DND-41 (cell line): ENCODE results near the gene TLR5.
A peak's percentile ranks its signal among the peaks of the same experiment; 100 is the strongest.

Source experiments
- ATAC-seq: fragments of 200-7000 bp; cut with Tn5 transposase; 3 replicates; pipeline ENCODE4 v1.9.1; 2021; ENCODE audit warnings: low read depth; ENCODE audit not compliant: insufficient read depth
- DNase-seq: peaks from one replicate; pipeline ENCODE4 v3.0.0-alpha.2; 2020
- H2AFZ ChIP-seq: 2 replicates; pipeline ENCODE4 v1.6.0; 2012; ENCODE audit warnings: low read depth, low read length
- H3K27ac ChIP-seq: 2 replicates; pipeline ENCODE4 v1.5.1; 2012; ENCODE audit warnings: low read length, inconsistent platforms
- H3K27me3 ChIP-seq: fragments of 200-600 bp; sonication (generic); 2 replicates; pipeline ENCODE4 v1.6.0; 2012; ENCODE audit warnings: low read length, mild to moderate bottlenecking, inconsistent platforms; ENCODE audit not compliant: insufficient read depth, poor library complexity
- H3K36me3 ChIP-seq: 2 replicates; pipeline ENCODE4 v1.5.1; 2012; ENCODE audit warnings: low read length, inconsistent platforms; ENCODE audit not compliant: insufficient read depth
- H3K4me1 ChIP-seq: 2 replicates; pipeline ENCODE4 v1.5.1; 2012; ENCODE audit warnings: mild to moderate bottlenecking, low read length; ENCODE audit not compliant: insufficient read depth
- H3K4me2 ChIP-seq: 2 replicates; pipeline ENCODE4 v1.6.0; 2012; ENCODE audit warnings: mild to moderate bottlenecking, moderate library complexity, low read length, inconsistent platforms; ENCODE audit not compliant: insufficient read depth
- H3K4me3 ChIP-seq, 2 experiments: fragments of 200-600 bp in 1 of 2; shearing (Covaris generic) in 1 of 2; 2 replicates each; pipeline ENCODE4 v1.5.1; 2012 to 2016; ENCODE audit warnings: inconsistent platforms in 2 of 2, low read length in 2 of 2, mild to moderate bottlenecking in 2 of 2, low read depth in 1 of 2, moderate library complexity in 1 of 2
- H3K79me2 ChIP-seq: 2 replicates; pipeline ENCODE4 v1.6.0; 2012; ENCODE audit warnings: low read length, inconsistent platforms; ENCODE audit not compliant: insufficient read depth
- H3K9ac ChIP-seq: 2 replicates; pipeline ENCODE4 v1.6.0; 2012; ENCODE audit warnings: low read depth, mild to moderate bottlenecking, inconsistent platforms, low read length, moderate library complexity
- H3K9me3 ChIP-seq: 2 replicates; pipeline ENCODE4 v1.5.1; 2012; ENCODE audit warnings: low read length, moderate library complexity, mild to moderate bottlenecking, inconsistent platforms; ENCODE audit not compliant: insufficient read depth, severe bottlenecking
- H4K20me1 ChIP-seq: 2 replicates; pipeline ENCODE4 v1.6.0; 2012; ENCODE audit warnings: low read length; ENCODE audit not compliant: insufficient read depth
- CTCF ChIP-seq: IDR thresholded peaks from 2 replicates; pipeline ENCODE4 v1.5.1; 2012; ENCODE audit warnings: borderline replicate concordance, low read length, moderate library complexity, mild to moderate bottlenecking; ENCODE audit not compliant: poor library complexity, severe bottlenecking; ENCODE audit errors: extremely low read depth
- EZH2 ChIP-seq: IDR thresholded peaks from 3 replicates; pipeline ENCODE4 v1.6.1; 2012; ENCODE audit warnings: borderline replicate concordance, low read depth, mild to moderate bottlenecking, moderate library complexity, low read length, inconsistent platforms; ENCODE audit not compliant: severe bottlenecking

Gene TLR5

GRCh38 chr1:223082914-223083313 is 60.1 kb downstream of the TLR5 start:
- no peak overlapping the region for H2AFZ ChIP-seq
- no peaks in the 10 kb centered on the region for H3K79me2 ChIP-seq
- TF ChIP-seq CTCF (no peak), EZH2 (no peak)
- no peaks in the 10 kb centered on the region for H3K36me3 ChIP-seq
- no peak overlapping the region for H3K9ac ChIP-seq
- no peak overlapping the region for H3K4me2 ChIP-seq
- peaks cover 17% of the 10 kb centered on the region for H3K4me1 ChIP-seq
- H3K27me3 ChIP-seq: no peaks in the 10 kb centered on the region
- H3K9me3 ChIP-seq: no peaks in the 10 kb centered on the region
- DNase-seq (no peak), ATAC-seq (no peak)
- no peaks in the 10 kb centered on the region for H4K20me1 ChIP-seq
- H3K27ac ChIP-seq: no peak overlapping the region
- no peak overlapping the region for H3K4me3 ChIP-seq

- Histone ChIP-seq H3K4me2 (peak overlapping the region; percentile 82), H3K27ac (peak overlapping the region; percentile 70), H3K4me1 (peaks cover 7% of the 10 kb centered on the region), H4K20me1 (no peaks in the 10 kb centered on the region; the same call in 1 of the 2 replicates), H3K9ac (peak overlapping the region; percentile 51), H3K36me3 (no peaks in the 10 kb centered on the region), H3K79me2 (no peaks in the 10 kb centered on the region), H2AFZ (peak overlapping the region; percentile 74), H3K4me3 (peak overlapping the region in 1 of 2 experiments; percentile 56; a peak in 2 of 4 replicates), H3K9me3 (no peaks in the 10 kb centered on the region), H3K27me3 (no peaks in the 10 kb centered on the region)
- ATAC-seq: peak; percentile 94
- DNase-seq: peak; percentile 79
- TF ChIP-seq CTCF: peak; percentile 88
- TF ChIP-seq EZH2: no peak
Observed at GRCh38 chr1:223081181-223081994, 61.7 kb downstream of the TLR5 start.

- DNase-seq: no peak
Observed at GRCh38 chr1:223079498-223079897, 63.5 kb downstream of the TLR5 start.

More at GRCh38 chr1:223079498-223079897, 63.5 kb downstream of the TLR5 start:
- Histone ChIP-seq H3K9ac (no peak overlapping the region), H3K4me2 (no peak overlapping the region), H2AFZ (no peak overlapping the region), H3K9me3 (no peaks in the 10 kb centered on the region), H3K79me2 (no peaks in the 10 kb centered on the region), H3K27me3 (no peaks in the 10 kb centered on the region), H3K27ac (no peak overlapping the region), H3K4me3 (no peak overlapping the region), H4K20me1 (no peaks in the 10 kb centered on the region; the same call in 1 of the 2 replicates), H3K36me3 (no peaks in the 10 kb centered on the region), H3K4me1 (peaks cover 7% of the 10 kb centered on the region)
- TF ChIP-seq CTCF (no peak), EZH2 (no peak)
- ATAC-seq: no peak
